Sciatic nerve (tissue), 2 donors: ENCODE measurements around the gene ALOXE3. TPM values are rescaled to one million over a fixed set of nuclear protein-coding genes. Genes with fewer than 3 reads are reported as not detected.

Source experiments
- ATAC-seq: fragments of 200-7000 bp; cut with Tn5 transposase; one replicate; pipeline ENCODE4 v1.9.1; 2020; ENCODE audit warnings: mild to moderate bottlenecking, moderate library complexity
- DNase-seq: peaks from one replicate; pipeline ENCODE4 v3.0.0-alpha.2; 2020; ENCODE audit warnings: low spot score
- intact Hi-C: fragments of 100-400 bp; cut with DNase I; formaldehyde crosslinking; loops from one replicate; pipeline ENCODE4 v1.14.2; 2022
- total RNA-seq: library from RNA; stranded (reverse); fragmentation: NEBNext Ultra II Directional; extraction: Animal tissue kit (Norgen Biotek cat#: 25700); gene quantifications from one replicate; pipeline ENCODE4 v1.2.1, GENCODE V29; 2021
- donor health status: DM: no; HTN: no; CAD: no.
- donor health status: DM: no; HTN: no; CAD: no.

ALOXE3 gene
- total RNA-seq, 1 donor from 2014 or later: not detected

- intact Hi-C loops: no loop called here
- DNase-seq: no peak
- ATAC-seq: no peak
These were observed 37.1 kb upstream of the ALOXE3 start for GRCh38 chr17:8155231-8155995.

DNA sequence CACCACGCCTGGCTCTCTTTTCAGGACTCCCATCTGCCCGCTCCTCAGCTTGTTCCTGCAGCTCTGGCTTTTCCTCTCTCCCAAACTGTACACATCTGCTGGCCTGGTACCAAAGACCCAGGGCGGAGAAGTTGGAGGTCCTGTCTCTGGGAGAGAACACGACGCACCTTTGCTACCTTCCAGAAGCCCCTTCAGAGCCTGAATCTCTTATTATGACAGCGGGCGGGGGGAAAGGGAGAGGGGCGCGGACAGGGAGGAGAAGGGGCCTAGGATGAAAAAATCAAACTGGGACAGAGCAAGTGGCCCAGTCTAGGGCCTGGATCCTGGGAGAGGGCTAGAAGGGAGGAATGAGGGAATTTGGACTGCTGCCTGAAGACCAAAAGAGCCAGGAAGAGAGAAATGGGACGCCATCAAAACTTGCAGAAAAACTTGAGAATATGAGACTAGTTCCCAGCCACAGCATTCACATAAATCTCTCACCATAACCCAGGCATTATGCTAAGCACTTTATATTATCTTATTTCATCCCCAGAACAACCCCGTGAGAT, 36.4 kb upstream of the ALOXE3 start:
- DNase-seq (no peak), ATAC-seq (no peak)
- intact Hi-C loops: no loop called here

- ATAC-seq (peak; percentile 57), DNase-seq (peak; percentile 100)
- intact Hi-C loops: no loop called here
These were observed 35.8 kb upstream of the ALOXE3 start for GRCh38 chr17:8153957-8154607.

GRCh38 chr17:8153525-8153956, 35.2 kb upstream of the ALOXE3 start:
- peak; percentile 13 for ATAC-seq
- intact Hi-C loops: no loop called here
- peak; percentile 85 for DNase-seq

DNA sequence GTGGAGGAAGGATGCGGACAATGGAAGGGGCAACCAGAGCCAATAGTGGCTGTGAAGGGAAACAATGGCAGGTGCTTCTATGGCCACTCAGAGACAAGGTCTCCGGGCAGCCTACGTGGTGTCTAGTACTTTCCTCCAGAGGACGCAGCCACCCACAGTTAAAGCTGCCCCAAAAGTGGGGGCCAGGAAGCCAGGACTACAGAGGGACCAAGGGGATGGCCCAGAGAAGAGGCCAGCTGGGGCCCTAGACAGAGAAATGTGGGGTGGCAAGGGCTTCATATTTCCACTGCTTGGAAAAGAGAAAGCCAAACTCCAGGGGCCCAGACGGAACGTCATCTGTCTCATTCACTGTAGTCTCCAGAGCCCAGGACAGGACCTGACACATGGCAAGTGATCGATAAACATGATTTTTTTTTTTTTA, 34.7 kb upstream of the ALOXE3 start:
- ATAC-seq: no peak
- DNase-seq: peak; percentile 66
- intact Hi-C loops: no loop called here

GRCh38 chr17:8152112-8152775, 33.9 kb upstream of the ALOXE3 start, which contains the start of gene PER1:
Gene PER1 (minus strand): TSS chr17:8152404. CDS start chr17:8150706, 1,698 bp downstream.
- ATAC-seq: peak; percentile 52
- intact Hi-C loops: no loop called here
- DNase-seq: peak; percentile 98

GRCh38 chr17:8151641-8152111, 33.4 kb upstream of the ALOXE3 start:
- peak; percentile 92 for DNase-seq
- ATAC-seq: peak; percentile 1
- intact Hi-C loops: no loop called here

- ATAC-seq (peak; percentile 35), DNase-seq (peak; percentile 97)
- intact Hi-C loops: no loop called here
These were observed 32.9 kb upstream of the ALOXE3 start for GRCh38 chr17:8151120-8151640.

DNA sequence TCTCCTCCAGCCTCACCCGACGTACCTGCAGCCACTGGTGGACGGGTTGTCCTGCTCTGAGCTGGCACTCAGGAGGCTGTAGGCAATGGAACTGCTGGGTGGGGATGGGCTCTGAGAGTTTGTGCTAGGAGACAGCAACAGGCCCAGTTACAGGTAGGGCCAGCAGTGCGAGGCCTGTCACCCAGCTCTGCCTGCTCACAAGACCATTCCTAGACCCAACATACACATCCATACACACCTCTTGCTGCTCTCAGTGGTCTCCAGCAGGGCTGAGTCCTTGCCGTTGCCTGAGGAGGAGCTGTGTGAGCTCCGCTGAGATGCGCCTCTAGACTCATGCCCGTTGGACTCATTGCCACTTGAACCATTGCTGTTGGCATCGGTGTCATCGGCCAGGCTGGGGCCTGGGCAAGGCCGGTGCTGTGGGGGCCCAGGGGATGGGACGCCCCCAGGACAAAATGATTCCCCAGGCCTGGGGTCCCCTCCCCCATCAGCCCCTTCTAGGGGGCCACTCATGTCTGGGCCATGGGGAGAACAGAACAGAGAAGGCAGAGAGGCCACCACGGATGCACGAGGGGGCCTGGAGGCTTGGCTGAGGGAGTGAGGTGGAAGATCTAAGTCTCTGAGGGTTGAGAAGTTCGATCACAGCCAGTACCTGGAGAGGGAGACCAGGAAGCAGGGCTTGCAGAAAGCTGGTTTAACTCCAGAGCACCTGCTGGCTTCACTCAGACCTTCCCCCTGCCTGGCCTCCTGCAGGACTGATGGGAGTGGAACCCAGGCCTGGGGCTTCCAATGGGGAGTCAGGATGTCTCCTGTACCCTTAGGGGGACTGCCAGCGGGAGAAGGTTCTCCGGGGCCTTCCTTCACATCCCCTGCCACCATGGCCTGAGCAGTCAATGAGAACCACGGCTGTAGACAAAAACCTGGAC, 32.1 kb upstream of the ALOXE3 start:
- ATAC-seq: no peak
- peak; percentile 73 for DNase-seq
- intact Hi-C loops: no loop called here

DNA sequence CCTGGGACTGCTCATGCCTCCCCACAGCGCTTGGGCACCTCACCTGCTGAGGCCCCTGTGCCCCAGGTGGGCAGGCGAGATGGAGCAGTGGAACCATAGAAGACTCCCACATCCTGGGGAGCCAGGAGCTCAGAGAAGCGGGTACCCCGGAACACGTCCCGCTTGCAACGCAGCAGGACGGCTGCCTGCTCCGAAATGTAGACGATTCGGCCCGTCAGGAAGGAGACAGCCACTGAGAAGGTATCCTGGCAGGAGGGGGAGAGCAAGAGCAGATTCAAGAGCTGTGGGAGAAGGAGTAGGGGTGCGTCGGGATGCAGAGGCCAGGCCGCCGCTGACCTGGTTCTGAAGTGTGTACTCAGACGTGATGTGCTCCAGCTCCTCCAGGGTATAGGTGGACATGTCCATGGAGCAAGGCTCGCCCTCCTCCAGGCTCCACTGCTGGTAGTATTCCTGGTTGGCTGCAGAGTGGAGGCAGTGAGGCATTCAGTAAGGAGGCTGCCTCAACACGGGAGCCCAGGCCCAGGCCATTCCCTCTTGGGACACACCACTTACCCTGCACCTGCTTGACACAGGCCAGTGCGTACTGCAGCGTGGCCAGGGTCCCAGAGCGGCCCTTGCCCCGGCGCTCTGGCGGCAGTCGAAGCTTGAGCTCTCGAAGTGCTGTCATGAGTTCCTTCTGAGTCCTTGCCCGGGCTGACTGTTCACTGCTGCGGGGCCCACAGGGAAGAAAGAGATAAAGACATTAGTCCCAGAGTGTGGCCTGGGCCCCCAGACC, 31.3 kb upstream of the ALOXE3 start:
- intact Hi-C loops: no loop called here
- DNase-seq (no peak), ATAC-seq (no peak)

- ATAC-seq (no peak), DNase-seq (no peak)
- intact Hi-C loops: no loop called here
These were observed 30.2 kb upstream of the ALOXE3 start for GRCh38 chr17:8148560-8148959.

GRCh38 chr17:8147805-8148404, 29.6 kb upstream of the ALOXE3 start:
- DNase-seq: no peak
- no peak for ATAC-seq
- intact Hi-C loops: no loop called here

DNA sequence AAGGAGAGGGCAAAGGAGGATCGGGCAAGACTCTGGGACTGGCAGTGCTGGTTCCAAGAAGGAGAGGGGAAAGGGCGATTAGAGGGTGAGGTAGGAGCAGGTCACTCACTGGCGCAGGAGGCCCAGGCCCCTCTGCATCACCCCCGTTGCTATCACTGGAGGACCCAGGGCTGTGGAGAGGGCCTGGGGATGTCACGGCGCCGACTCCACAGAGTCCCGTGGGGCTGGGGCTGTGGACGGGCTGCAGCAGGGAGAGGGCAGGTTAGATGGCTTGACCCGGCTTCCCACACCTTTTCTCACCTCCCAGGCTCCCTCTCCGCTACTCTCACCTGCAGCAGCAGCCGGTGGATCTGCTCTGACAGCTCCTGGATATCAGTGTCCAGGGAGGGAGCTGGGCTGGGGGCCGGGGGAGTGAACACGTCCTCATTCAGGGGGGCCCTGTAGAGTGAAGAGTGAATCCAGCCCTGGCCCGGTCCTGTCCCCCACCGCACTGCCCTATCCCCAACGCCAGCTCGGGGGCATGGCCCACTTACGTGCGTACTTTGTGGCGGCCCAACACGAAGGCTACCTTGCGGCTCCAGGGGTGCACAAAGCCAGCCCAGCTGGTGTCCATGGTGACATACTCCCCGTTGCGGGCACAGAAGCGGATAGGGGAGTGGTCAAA, 29.0 kb upstream of the ALOXE3 start:
- intact Hi-C loops: no loop called here
- peak; percentile 67 for DNase-seq

GRCh38 chr17:8146381-8147140, 28.2 kb upstream of the ALOXE3 start:
- ATAC-seq (no peak), DNase-seq (no peak)
- intact Hi-C loops: no loop called here

More for the DNA sequence above, 29.0 kb upstream of the ALOXE3 start:
- no peak for ATAC-seq

DNA sequence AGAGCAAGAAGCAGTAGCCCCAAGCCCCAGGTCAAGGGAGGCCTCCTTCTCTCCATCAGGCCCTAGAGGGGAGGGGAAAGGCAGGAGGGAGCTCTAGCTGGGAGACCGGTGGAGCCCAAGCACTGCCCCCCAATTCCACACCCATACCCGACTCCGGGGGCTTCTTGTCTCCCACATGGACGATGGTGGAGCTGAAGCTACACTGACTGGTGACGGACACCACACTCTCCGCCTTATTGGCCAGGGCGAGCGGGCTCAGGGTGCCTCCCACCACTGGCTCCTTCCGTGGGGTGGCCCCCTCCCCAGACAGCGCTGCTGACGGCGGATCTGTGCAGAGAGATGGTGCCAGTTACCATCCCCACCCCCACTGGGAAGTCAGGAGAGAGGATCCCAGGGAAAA, 27.5 kb upstream of the ALOXE3 start:
- DNase-seq: no peak
- intact Hi-C loops: no loop called here
- ATAC-seq: no peak
